Glutamatergic neuron (in vitro differentiated cells): ENCODE measurements around the gene GATA6. TPM values are rescaled to one million over a fixed set of nuclear protein-coding genes. Genes with fewer than 3 reads are reported as not detected.
A peak's percentile ranks its signal among the peaks of the same experiment; 100 is the strongest.

Source experiments
- DNase-seq: peaks from one replicate; pipeline ENCODE4 v3.0.0; 2022
- H3K27ac Mint-ChIP-seq: one replicate; pipeline ENCODE4 v1.8.0; 2020; ENCODE audit warnings: mild to moderate bottlenecking, mixed read lengths, inconsistent platforms; ENCODE audit not compliant: unreplicated experiment
- H3K27me3 Mint-ChIP-seq: one replicate; pipeline ENCODE4 v1.8.0; 2020; ENCODE audit warnings: mild to moderate bottlenecking, moderate library complexity, mixed read lengths, inconsistent platforms; ENCODE audit not compliant: unreplicated experiment
- H3K36me3 Mint-ChIP-seq: one replicate; pipeline ENCODE4 v1.8.0; 2020; ENCODE audit warnings: mild to moderate bottlenecking, mixed read lengths, inconsistent platforms; ENCODE audit not compliant: unreplicated experiment
- H3K4me1 Mint-ChIP-seq: one replicate; pipeline ENCODE4 v1.8.0; 2020; ENCODE audit warnings: mild to moderate bottlenecking, low read depth, mixed read lengths, inconsistent platforms; ENCODE audit not compliant: unreplicated experiment
- H3K4me3 Mint-ChIP-seq: one replicate; pipeline ENCODE4 v1.8.0; 2020; ENCODE audit warnings: mild to moderate bottlenecking, mixed read lengths, inconsistent platforms; ENCODE audit not compliant: unreplicated experiment
- H3K9me3 Mint-ChIP-seq: one replicate; pipeline ENCODE4 v1.8.0; 2020; ENCODE audit warnings: mild to moderate bottlenecking, moderate library complexity, mixed read lengths, inconsistent platforms; ENCODE audit not compliant: unreplicated experiment
- total RNA-seq: library from RNA; stranded (reverse); fragmentation: NEBNext Ultra II Directional; extraction: Animal tissue kit (Norgen Biotek cat#: 25700); gene quantifications from one replicate; pipeline ENCODE4 v1.2.1, GENCODE V29; 2021; ENCODE audit not compliant: unreplicated experiment
- TF ChIP-seq, protein P1 (sequence below): fragments of 200-600 bp; sonication (generic); IDR thresholded peaks from one replicate; pipeline ENCODE4 v1.5.0; 2021; ENCODE audit not compliant: partially characterized antibody, unreplicated experiment

The GATA6 gene
- total RNA-seq, 1 donor from 2014 or later = 0.42 TPM

- Mint-ChIP-seq H3K27me3 (peaks cover 28% of the 10 kb centered on the region), H3K36me3 (no peaks in the 10 kb centered on the region), H3K9me3 (peaks cover 16% of the 10 kb centered on the region), H3K4me1 (peaks cover 7% of the 10 kb centered on the region), H3K4me3 (peak overlapping the region; percentile 47), H3K27ac (no peak overlapping the region)
- DNase-seq = no peak
- TF ChIP-seq, protein P1, sequence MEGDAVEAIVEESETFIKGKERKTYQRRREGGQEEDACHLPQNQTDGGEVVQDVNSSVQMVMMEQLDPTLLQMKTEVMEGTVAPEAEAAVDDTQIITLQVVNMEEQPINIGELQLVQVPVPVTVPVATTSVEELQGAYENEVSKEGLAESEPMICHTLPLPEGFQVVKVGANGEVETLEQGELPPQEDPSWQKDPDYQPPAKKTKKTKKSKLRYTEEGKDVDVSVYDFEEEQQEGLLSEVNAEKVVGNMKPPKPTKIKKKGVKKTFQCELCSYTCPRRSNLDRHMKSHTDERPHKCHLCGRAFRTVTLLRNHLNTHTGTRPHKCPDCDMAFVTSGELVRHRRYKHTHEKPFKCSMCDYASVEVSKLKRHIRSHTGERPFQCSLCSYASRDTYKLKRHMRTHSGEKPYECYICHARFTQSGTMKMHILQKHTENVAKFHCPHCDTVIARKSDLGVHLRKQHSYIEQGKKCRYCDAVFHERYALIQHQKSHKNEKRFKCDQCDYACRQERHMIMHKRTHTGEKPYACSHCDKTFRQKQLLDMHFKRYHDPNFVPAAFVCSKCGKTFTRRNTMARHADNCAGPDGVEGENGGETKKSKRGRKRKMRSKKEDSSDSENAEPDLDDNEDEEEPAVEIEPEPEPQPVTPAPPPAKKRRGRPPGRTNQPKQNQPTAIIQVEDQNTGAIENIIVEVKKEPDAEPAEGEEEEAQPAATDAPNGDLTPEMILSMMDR = no peak
These were observed 3.8 kb upstream of the GATA6 start for GRCh38 chr18:22165603-22166068.

DNA sequence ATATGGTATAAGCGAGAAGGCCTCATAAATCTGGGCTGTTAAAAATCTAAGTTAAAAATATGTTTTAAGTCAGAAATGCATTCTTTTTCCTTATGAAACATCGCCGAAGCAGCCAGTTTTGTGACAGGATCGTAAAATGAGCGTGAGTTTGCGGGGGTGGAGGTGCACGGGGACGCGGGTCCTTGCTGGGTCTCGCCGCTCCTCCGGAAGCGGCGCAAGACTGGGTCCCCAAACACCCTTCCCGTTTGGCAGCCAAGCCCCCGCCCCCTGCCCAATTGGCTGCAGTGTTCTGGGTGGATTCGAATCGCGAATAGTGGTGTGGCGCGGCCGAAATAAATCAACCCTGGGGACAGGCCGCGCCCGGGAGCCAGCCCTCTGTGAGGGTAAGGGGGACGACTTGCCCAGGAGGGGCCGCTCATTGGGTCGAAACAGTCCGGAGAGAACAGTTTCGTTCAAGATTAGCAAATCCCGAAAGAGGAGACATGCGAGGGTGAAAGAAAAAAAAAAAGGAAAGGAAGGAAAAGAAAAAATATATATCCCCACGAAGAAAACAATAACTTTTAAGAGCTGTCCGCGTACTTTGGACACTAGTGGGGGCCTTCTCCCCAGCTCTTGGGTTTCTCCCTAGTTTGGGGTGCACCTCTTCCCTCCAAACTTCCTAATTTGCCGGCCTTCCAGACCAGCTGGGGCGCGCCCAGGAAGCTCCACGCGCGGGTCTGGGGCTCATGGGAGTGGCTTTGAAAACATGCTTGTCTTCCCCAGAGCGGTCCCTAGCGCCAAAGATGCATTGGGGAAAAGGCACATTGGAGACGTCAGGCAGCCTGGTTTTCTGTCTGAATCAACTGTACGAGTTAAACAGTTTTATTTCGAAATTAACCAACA lies 3.1 kb upstream of the GATA6 start:
- Mint-ChIP-seq H3K4me1 (peaks cover 7% of the 10 kb centered on the region), H3K36me3 (no peaks in the 10 kb centered on the region), H3K9me3 (peaks cover 16% of the 10 kb centered on the region), H3K27ac (no peak overlapping the region), H3K27me3 (peaks cover 28% of the 10 kb centered on the region), H3K4me3 (peak overlapping the region; percentile 47)
- TF ChIP-seq, protein P1 = no peak
- DNase-seq = peak; percentile 41

DNA sequence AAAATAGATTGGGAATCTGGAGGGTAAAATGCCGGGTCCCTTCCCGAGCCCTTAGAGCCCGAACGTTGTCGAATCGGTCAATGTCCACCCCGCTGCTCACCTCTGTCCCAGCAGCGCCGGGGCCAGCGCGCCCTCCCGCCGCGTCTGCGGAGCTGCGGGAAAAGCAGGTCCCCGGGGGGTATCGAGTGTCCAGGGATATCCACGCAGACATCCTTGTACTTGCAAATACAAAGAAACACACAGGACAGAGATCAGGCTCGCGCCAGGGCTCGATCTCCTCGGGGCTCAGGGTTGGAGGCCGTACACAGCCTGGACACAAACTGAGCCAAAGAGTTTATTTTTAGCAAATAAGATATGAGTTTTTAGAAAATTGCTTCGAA lies 2.3 kb upstream of the GATA6 start:
- H3K4me1 Mint-ChIP-seq = peaks cover 7% of the 10 kb centered on the region
- H3K27me3 Mint-ChIP-seq = peaks cover 28% of the 10 kb centered on the region
- H3K27ac Mint-ChIP-seq = no peak overlapping the region
- TF ChIP-seq, protein P1 = no peak
- H3K4me3 Mint-ChIP-seq = no peak overlapping the region
- no peaks in the 10 kb centered on the region for H3K36me3 Mint-ChIP-seq
- H3K9me3 Mint-ChIP-seq = peaks cover 16% of the 10 kb centered on the region
- DNase-seq = peak; percentile 41

DNA sequence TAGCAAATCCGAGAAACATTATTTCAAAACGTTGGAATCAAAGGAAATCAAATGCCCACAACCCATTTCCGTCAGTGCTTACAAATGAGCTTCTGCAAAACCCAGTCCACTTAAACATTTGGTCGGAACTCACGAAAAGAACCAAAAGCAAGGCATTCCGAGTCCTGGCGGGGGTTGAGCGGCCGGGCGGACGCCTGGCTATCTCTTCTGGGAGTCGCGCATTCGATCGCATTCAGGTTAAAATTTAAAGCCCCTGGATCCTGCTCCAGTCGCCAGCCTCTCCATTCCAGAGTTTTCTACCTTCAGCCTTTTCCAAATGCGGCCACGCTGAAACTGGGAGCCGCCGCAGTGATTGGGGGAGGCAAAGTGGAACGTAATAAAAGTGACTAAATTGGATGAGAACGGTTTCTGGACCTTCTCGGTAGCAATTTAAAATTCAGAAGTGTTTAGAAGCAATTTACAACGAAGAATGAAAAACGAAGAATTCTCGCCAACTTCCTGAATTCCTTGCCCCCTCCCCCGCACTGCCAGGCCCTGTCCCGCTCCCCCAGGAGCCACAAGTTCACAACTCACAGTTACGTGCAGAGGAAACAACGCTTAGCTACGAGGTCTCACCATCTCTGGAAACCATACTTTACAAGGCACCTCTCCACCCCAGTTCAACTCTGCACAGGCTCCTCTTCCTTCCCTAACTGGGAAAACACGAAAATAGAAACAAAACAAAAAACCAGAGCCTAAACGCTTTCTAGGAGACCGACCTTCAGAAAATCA lies 1.7 kb upstream of the GATA6 start:
- H3K9me3 Mint-ChIP-seq = peaks cover 16% of the 10 kb centered on the region
- H3K4me3 Mint-ChIP-seq = peak overlapping the region; percentile 69
- TF ChIP-seq, protein P1 = no peak
- H3K27me3 Mint-ChIP-seq = peaks cover 28% of the 10 kb centered on the region
- H3K27ac Mint-ChIP-seq = no peak overlapping the region
- H3K4me1 Mint-ChIP-seq = peaks cover 7% of the 10 kb centered on the region
- H3K36me3 Mint-ChIP-seq = no peaks in the 10 kb centered on the region
- DNase-seq = peak; percentile 28
